Thyroid gland (tissue), 4 donors: ENCODE data around the gene CCDC97. TPM values are rescaled to one million over a fixed set of nuclear protein-coding genes. Genes with fewer than 3 reads are reported as not detected.

Experiments used
- DNase-seq, 2 donors: peaks; one replicate each; pipeline ENCODE4 v3.0.0-alpha.2; 2019
- H3K27ac ChIP-seq, 3 donors: fragments of 200-600 bp; sonication (generic); 1 replicate in 2 of 3; 2 replicates in 1 of 3; pipeline ENCODE4 v1.5.1; 2016 to 2019; ENCODE audit warnings: mild to moderate bottlenecking in 1 of 3, moderate library complexity in 1 of 3
- H3K27me3 ChIP-seq: fragments of 200-600 bp; sonication (generic); one replicate; pipeline ENCODE4 v1.5.1; 2019
- H3K36me3 ChIP-seq, 2 donors: fragments of 200-600 bp; sonication (generic); one replicate each; pipeline ENCODE4 v1.5.1; 2016 to 2019
- H3K4me1 ChIP-seq, 2 donors: fragments of 200-600 bp; sonication (generic); one replicate each; pipeline ENCODE4 v1.5.1; 2017 to 2019
- H3K4me3 ChIP-seq, 3 donors: fragments of 200-600 bp; sonication (generic); replicated peaks in 1 of 3; 1 replicate in 2 of 3; 2 replicates in 1 of 3; pipeline ENCODE4 v1.5.1; 2016; ENCODE audit warnings: mild to moderate bottlenecking in 1 of 3
- H3K9me3 ChIP-seq: fragments of 200-600 bp; sonication (generic); one replicate; pipeline ENCODE4 v1.5.1; 2017
- POLR2A ChIP-seq, 2 donors: fragments of 450-650 bp; IDR thresholded peaks; one replicate each; pipeline ENCODE4 v1.6.1; 2017; ENCODE audit warnings: antibody characterized with exemption in 2 of 2, mild to moderate bottlenecking in 2 of 2, moderate library complexity in 1 of 2
- WGBS, 2 donors: methylation state at CpG; one replicate each; pipeline ENCODE4 v1.1.5; 2017; 5-methylcytosine and 5-hydroxymethylcytosine counted together
- intact Hi-C: fragments of 100-400 bp; cut with DNase I; formaldehyde crosslinking; loops from one replicate; pipeline ENCODE4 v1.15.1; 2023
- total RNA-seq, 4 donors: library from RNA; depleted of rRNA; stranded (reverse); fragments of >200 nt; gene quantifications; one replicate each; pipeline ENCODE4 v1.2.3, GENCODE V29; 2016
- TF ChIP-seq, protein P1 (sequence below), 6 experiments: fragments of 200-600 bp in 3 of 6; fragments of 450-650 bp in 3 of 6; sonication (generic) in 3 of 6; IDR thresholded peaks; one replicate each; pipeline ENCODE4 v1.5.1; 2016 to 2019; ENCODE audit warnings: antibody characterized with exemption in 6 of 6, mild to moderate bottlenecking in 2 of 6, inconsistent platforms in 1 of 6, moderate library complexity in 1 of 6

Gene CCDC97
- total RNA-seq, 4 donors from 2014 or later: 10.6 to 22.0 (median 19.3) TPM

- peaks cover 14 to 43% of the 10 kb centered on the region in 2 donors for H3K4me1 ChIP-seq
- no peak for DNase-seq
- H3K9me3 ChIP-seq: no peaks in the 10 kb centered on the region
- intact Hi-C loops: no loop called here
- H3K27ac ChIP-seq: no peak overlapping the region
- no peaks in the 10 kb centered on the region for H3K27me3 ChIP-seq
- 83 to 100% methylated on average over 3 to 4 of the region's 4 CpGs for WGBS, 2 donors
- H3K36me3 ChIP-seq: peaks cover 23 to 35% of the 10 kb centered on the region in 2 donors
- H3K4me3 ChIP-seq: no peak overlapping the region
- TF ChIP-seq POLR2A (IDR thresholded peaks at IDR 0.05): no peak
- TF ChIP-seq, protein P1, sequence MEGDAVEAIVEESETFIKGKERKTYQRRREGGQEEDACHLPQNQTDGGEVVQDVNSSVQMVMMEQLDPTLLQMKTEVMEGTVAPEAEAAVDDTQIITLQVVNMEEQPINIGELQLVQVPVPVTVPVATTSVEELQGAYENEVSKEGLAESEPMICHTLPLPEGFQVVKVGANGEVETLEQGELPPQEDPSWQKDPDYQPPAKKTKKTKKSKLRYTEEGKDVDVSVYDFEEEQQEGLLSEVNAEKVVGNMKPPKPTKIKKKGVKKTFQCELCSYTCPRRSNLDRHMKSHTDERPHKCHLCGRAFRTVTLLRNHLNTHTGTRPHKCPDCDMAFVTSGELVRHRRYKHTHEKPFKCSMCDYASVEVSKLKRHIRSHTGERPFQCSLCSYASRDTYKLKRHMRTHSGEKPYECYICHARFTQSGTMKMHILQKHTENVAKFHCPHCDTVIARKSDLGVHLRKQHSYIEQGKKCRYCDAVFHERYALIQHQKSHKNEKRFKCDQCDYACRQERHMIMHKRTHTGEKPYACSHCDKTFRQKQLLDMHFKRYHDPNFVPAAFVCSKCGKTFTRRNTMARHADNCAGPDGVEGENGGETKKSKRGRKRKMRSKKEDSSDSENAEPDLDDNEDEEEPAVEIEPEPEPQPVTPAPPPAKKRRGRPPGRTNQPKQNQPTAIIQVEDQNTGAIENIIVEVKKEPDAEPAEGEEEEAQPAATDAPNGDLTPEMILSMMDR (IDR thresholded peaks at IDR 0.05): no peak
These were observed 10.6 kb downstream of the CCDC97 start for GRCh38 chr19:41320568-41320967.

DNA sequence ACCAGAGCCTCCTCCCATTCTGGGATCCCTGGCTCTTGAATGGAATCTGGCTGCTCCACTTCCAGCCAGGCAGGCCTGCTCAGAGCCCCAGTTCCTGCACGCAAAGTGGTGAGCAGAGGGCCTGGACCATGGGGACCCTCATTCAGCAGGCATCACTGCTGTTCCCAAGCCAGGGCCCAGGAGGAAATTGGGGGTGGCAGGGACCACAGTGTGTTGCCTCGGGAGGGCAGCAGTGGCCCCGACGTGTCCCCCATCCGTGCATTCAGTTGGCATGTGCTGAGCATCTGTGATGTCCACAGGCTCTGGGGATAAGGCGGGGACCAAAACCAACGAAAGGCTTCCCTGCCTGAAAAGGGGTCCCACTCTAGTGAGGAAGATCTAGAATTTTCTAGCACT lies 11.2 kb downstream of the CCDC97 start:
- peaks cover 21 to 49% of the 10 kb centered on the region in 2 donors for H3K4me1 ChIP-seq
- H3K9me3 ChIP-seq: no peaks in the 10 kb centered on the region
- no peak for DNase-seq
- H3K27me3 ChIP-seq: no peaks in the 10 kb centered on the region
- intact Hi-C loops: no loop called here
- 67 to 98% methylated on average over 6 of the region's 7 CpGs for WGBS, 2 donors
- H3K4me3 ChIP-seq: no peak overlapping the region
- TF ChIP-seq, protein P1 (IDR thresholded peaks at IDR 0.05): no peak
- TF ChIP-seq POLR2A (IDR thresholded peaks at IDR 0.05): no peak
- peaks cover 19 to 35% of the 10 kb centered on the region in 2 donors for H3K36me3 ChIP-seq
- H3K27ac ChIP-seq: no peak overlapping the region

GRCh38 chr19:41321600-41322270 lies 11.8 kb downstream of the CCDC97 start:
- peak overlapping the region in 2 of 3 donors; percentile 53 to 76 for H3K27ac ChIP-seq
- H3K4me3 ChIP-seq: no peak overlapping the region
- H3K9me3 ChIP-seq: no peaks in the 10 kb centered on the region
- intact Hi-C loops: no loop called here
- no peaks in the 10 kb centered on the region for H3K27me3 ChIP-seq
- H3K36me3 ChIP-seq: peaks cover 13 to 29% of the 10 kb centered on the region in 2 donors
- WGBS, 2 donors: 55 to 68% methylated on average over 5 to 10 of the region's 10 CpGs
- peak; percentile 37 to 44 for DNase-seq
- TF ChIP-seq POLR2A (IDR thresholded peaks at IDR 0.05): no peak
- TF ChIP-seq, protein P1 (IDR thresholded peaks at IDR 0.05): peak in 5 of 6 experiments; percentile 10 to 54 (median 49)
- H3K4me1 ChIP-seq: peaks cover 24 to 54% of the 10 kb centered on the region in 2 donors

GRCh38 chr19:41322451-41322850 lies 12.5 kb downstream of the CCDC97 start:
- peaks cover 8 to 22% of the 10 kb centered on the region in 2 donors for H3K36me3 ChIP-seq
- peaks cover 31 to 61% of the 10 kb centered on the region in 2 donors for H3K4me1 ChIP-seq
- peak overlapping the region in 2 of 3 donors; percentile 76 to 85 for H3K27ac ChIP-seq
- DNase-seq: no peak
- TF ChIP-seq, protein P1 (IDR thresholded peaks at IDR 0.05): no peak
- TF ChIP-seq POLR2A (IDR thresholded peaks at IDR 0.05): no peak
- WGBS, 2 donors: 85 to 88% methylated on average over 10 to 11 of the region's 11 CpGs
- no peaks in the 10 kb centered on the region for H3K9me3 ChIP-seq
- H3K4me3 ChIP-seq: no peak overlapping the region
- H3K27me3 ChIP-seq: no peaks in the 10 kb centered on the region
- intact Hi-C loops: no loop called here

DNA sequence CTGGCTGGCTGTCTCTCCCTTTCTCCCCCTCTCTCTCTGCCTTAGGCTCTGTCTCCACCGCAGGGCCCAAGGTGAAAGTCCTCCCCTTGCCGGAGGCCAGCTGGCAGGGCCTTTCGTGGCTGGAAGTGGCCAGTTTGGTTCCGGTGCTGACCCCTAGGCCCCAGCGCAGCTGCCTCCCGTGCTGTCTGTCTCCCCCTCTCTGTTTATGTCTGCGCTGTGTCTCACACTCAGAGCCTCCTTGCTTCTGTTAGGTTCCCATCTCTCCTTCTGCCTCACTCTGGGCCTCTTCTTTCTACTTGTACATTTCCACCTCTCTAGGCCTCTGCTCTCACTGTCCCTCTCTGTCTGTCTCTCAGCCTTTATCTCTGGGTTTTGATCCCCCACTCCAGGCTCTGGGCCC lies 13.1 kb downstream of the CCDC97 start:
- intact Hi-C loops: no loop called here
- H3K36me3 ChIP-seq: peaks cover 8 to 18% of the 10 kb centered on the region in 2 donors

More for the DNA sequence above, 13.1 kb downstream of the CCDC97 start:
- H3K9me3 ChIP-seq: no peaks in the 10 kb centered on the region
- WGBS, 2 donors: 74 to 81% methylated on average over 7 of the region's 7 CpGs
- TF ChIP-seq, protein P1 (IDR thresholded peaks at IDR 0.05): no peak
- no peak for TF ChIP-seq POLR2A (IDR thresholded peaks at IDR 0.05)
- DNase-seq: no peak
- peak overlapping the region; percentile 39 to 85 (median 76) for H3K27ac ChIP-seq
- no peak overlapping the region for H3K4me3 ChIP-seq
- peaks cover 36 to 67% of the 10 kb centered on the region in 2 donors for H3K4me1 ChIP-seq
- no peaks in the 10 kb centered on the region for H3K27me3 ChIP-seq
